ENCODE results near the gene OARD1.

The OARD1 gene

DNA sequence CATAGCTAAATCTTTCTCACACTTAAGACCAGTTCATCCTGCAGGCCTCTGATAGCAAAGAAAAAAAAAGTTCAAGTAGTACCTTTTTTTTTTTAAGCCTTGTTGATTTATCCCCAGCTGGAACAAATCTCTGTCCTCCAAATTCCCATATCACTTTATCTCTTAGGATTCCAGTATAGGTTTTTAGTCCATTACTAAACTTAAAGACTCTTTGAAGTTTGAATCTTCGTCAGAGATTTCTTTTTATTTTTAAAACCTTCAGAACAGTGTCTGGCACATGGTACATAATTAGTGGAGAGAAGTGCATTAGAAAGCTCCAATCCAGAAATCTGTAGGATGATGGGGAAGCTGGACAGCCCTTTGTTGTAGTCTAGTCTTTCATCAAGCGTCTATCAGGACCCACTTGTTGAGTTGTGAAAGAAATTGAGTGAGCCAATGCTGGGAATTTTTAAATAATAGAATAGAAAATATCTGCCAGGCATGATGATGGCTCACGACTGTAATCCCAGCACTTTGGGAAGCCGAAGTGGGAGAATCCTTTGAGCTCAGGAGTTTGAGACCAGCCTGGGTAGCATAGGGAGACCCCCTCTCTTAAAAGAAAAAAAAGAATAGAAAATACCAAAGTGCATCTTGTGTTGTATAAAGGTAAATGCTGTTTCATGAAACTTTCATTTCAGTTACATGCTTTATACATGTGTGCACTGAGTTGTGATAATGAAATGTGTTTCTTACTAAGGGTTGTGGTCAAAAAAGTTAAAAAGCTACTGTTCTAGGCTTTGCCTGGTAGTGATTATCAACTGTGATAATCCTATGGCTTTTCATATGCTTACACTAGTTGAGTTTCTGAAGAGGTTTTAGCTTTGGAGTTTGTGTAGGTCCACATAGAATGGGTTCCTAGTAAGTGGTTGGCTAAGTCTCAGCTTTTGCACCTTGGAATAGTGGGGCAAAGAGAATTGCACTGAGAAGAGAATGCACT lies 3.8 kb upstream of the OARD1 start:
- in situ Hi-C loops (cut with MboI; ENCODE audit: low pct_unique_long_range_greater_than_20kb, low sequenced_read_pairs, unreplicated experiment): loop anchor here (25.0 kb wide), 1 partner anchor 236 kb away; no protein-coding TSS in a partner anchor

DNA sequence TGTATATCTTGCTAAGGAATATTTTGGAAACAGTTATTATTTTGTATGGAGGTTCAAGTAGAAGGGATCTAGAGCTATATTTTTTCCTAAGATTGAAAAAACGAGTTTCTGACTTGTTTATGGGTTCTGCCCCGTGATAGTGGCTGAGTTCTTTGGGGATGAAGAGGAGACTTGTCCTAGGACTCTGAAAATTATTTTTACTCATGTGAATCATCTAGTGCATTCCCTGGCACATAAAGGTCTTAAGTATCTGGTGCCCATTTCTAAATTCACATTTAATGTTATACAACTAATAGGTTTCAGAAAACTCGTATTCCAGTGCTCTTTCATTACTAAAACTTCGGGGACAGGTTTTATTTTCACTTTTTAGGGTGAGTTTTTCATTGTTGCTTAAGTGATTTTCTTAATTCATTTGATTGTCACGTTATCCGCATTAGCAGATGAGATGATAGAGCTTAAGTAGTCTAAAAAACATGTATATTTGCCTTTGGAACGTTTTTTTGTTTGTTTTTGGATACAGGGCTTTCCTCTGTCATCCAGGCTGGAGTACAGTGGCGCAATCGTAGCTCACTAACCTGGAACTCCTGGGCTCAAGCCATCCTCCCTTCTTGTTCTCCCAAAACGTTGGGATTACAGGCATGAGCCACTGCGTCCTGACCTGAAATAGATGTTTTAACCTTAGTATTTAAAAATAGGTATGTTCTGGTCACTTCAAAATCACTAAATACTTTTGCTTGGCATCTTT lies 2.7 kb upstream of the OARD1 start:
- DNase-seq (ENCODE audit: low spot score): no peak
- in situ Hi-C loops (cut with MboI; ENCODE audit: low pct_unique_long_range_greater_than_20kb, low sequenced_read_pairs, unreplicated experiment): loop anchor here (25.0 kb wide), 1 partner anchor 237 kb away; no protein-coding TSS in a partner anchor
- no peak for TF ChIP-seq CTCF (IDR thresholded peaks at IDR 0.05; ENCODE audit: extremely low read depth, insufficient read depth, missing control alignments)

More for the DNA sequence above, 3.8 kb upstream of the OARD1 start:
- DNase-seq (ENCODE audit: low spot score): no peak
- no peak for TF ChIP-seq CTCF (IDR thresholded peaks at IDR 0.05; ENCODE audit: extremely low read depth, insufficient read depth, missing control alignments)

DNA sequence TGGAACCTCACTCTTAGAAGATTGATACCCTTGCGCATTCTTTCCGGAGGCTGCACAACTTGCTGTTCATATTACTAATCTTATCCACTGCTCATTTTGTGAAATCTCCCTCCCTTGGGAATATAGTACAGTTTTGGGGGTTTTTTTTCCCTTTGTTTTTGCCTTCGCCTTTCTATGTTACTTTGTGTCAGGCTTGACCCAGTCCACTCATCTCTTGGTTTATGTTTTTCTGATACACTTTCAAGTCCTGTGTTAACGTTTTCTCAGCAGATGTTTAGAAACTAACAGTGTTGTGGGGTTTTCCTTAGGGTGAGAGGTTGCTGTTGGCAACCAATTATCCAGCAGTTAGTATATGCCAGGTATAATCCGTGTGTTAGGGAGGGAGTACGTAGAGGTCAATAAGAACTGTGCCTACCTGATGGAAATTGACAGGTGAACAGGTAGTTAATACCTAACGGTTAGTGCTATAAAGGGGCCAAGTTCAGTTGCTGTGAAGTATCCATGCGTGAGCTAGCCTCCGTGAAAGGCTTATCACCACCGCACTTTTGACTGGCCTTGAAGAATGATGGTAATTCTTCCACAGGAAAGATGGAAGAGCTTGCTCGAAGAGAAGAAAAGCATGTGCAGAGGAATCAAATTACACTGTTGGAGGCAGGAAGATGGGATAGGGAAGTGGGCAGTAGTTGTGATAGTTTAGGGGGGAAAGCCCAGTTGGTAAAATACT lies 2.0 kb upstream of the OARD1 start:
- TF ChIP-seq CTCF (IDR thresholded peaks at IDR 0.05; ENCODE audit: extremely low read depth, insufficient read depth, missing control alignments): no peak
- in situ Hi-C loops (cut with MboI; ENCODE audit: low pct_unique_long_range_greater_than_20kb, low sequenced_read_pairs, unreplicated experiment): no loop called here
- no peak for DNase-seq (ENCODE audit: low spot score)

GRCh38 chr6:41073203-41073967 lies 1.2 kb upstream of the OARD1 start:
- in situ Hi-C loops (cut with MboI; ENCODE audit: low pct_unique_long_range_greater_than_20kb, low sequenced_read_pairs, unreplicated experiment): no loop called here
- peak; percentile 19 for TF ChIP-seq CTCF (IDR thresholded peaks at IDR 0.05; ENCODE audit: extremely low read depth, insufficient read depth, missing control alignments)
- peak; percentile 79 for DNase-seq (ENCODE audit: low spot score)

- no peak for TF ChIP-seq CTCF (IDR thresholded peaks at IDR 0.05; ENCODE audit: extremely low read depth, insufficient read depth, missing control alignments)
- in situ Hi-C loops (cut with MboI; ENCODE audit: low pct_unique_long_range_greater_than_20kb, low sequenced_read_pairs, unreplicated experiment): no loop called here
- DNase-seq (ENCODE audit: low spot score): peak; percentile 97
Measured at GRCh38 chr6:41072836-41073202, 663 bp upstream of the OARD1 start, which contains the start of gene NFYA. Gene NFYA, plus strand, starts transcription at chr6:41072974. Its CDS starts 6,116 bp downstream, at chr6:41079090.

Measured in GM13977 (cell line).